NCI-H2227 (cell line): ENCODE results near the gene TAPT1.
"Not testable (repeated sequence)": the region's sequence is repeated elsewhere in the genome, so short reads cannot be mapped to it uniquely, and the experiment has no call there.

ENCODE experiments used
- DNase-seq: peaks from one replicate; lab custom pipeline; 2025; ENCODE audit not compliant: unreplicated experiment; lab: John Stamatoyannopoulos, UW

The TAPT1 gene

GRCh38 chr4:16217300-16218051 is 8.8 kb downstream of the TAPT1 start:
- no peak for DNase-seq

- no peak for DNase-seq
Observed at GRCh38 chr4:16213121-16213520, 13.2 kb downstream of the TAPT1 start.

GRCh38 chr4:16212138-16212782 is 14.0 kb downstream of the TAPT1 start:
- DNase-seq: no peak

GRCh38 chr4:16207409-16207808 is 18.9 kb downstream of the TAPT1 start:
- DNase-seq: no peak

GRCh38 chr4:16206848-16207247 is 19.4 kb downstream of the TAPT1 start:
- DNase-seq: no peak

- no peak for DNase-seq
Observed at GRCh38 chr4:16206301-16206700, 20.0 kb downstream of the TAPT1 start.

GRCh38 chr4:16205298-16206164 is 20.7 kb downstream of the TAPT1 start:
- peak; percentile 33 for DNase-seq

GRCh38 chr4:16204505-16204904 is 21.8 kb downstream of the TAPT1 start:
- DNase-seq: no peak

- DNase-seq: no peak
Observed at GRCh38 chr4:16203083-16203482, 23.2 kb downstream of the TAPT1 start.

- no peak for DNase-seq
Observed at GRCh38 chr4:16202598-16202997, 23.7 kb downstream of the TAPT1 start.

GRCh38 chr4:16199093-16199492 is 27.2 kb downstream of the TAPT1 start:
- DNase-seq: peak; percentile 1

GRCh38 chr4:16197876-16198665 is 28.2 kb downstream of the TAPT1 start:
- no peak for DNase-seq

- no peak for DNase-seq
Observed at GRCh38 chr4:16196482-16197393, 29.5 kb downstream of the TAPT1 start.

- DNase-seq: no peak
Observed at GRCh38 chr4:16195209-16195608, 31.1 kb downstream of the TAPT1 start.

GRCh38 chr4:16194798-16195197 is 31.5 kb downstream of the TAPT1 start:
- DNase-seq: not testable (repeated sequence)

- DNase-seq: no peak
Observed at GRCh38 chr4:16194214-16194613, 32.1 kb downstream of the TAPT1 start.

- DNase-seq: no peak
Observed at GRCh38 chr4:16192631-16193518, 33.4 kb downstream of the TAPT1 start.

- no peak for DNase-seq
Observed at GRCh38 chr4:16192057-16192456, 34.2 kb downstream of the TAPT1 start.

GRCh38 chr4:16187455-16187854 is 38.8 kb downstream of the TAPT1 start:
- DNase-seq: no peak
